Fibroblast of the aortic adventitia (primary cell): ENCODE data around the gene UGT8. TPM values are rescaled to one million over a fixed set of nuclear protein-coding genes. Genes with fewer than 3 reads are reported as not detected.

Source experiments
- DNase-seq: peaks from one replicate; pipeline ENCODE4 v3.0.0-alpha.2; 2010; ENCODE audit warnings: low read depth
- H3K4me3 ChIP-seq: 2 replicates; pipeline ENCODE4 v1.5.1; 2011; ENCODE audit warnings: low read depth, mild to moderate bottlenecking, control low read depth, low read length, moderate library complexity
- total RNA-seq: library from RNA; depleted of rRNA; stranded (reverse); fragments of >200 nt; gene quantifications from 2 replicates; pipeline ENCODE4 v1.2.3, GENCODE V29; 2012; ENCODE audit warnings: low replicate concordance
- TF ChIP-seq, protein P1 (sequence below): IDR thresholded peaks from 2 replicates; pipeline ENCODE4 v1.5.1; 2011; ENCODE audit warnings: mild to moderate bottlenecking, low read length, control low read depth, inconsistent platforms; ENCODE audit not compliant: insufficient read depth

Gene UGT8
- total RNA-seq, 1 donor = 0.27 TPM

DNA sequence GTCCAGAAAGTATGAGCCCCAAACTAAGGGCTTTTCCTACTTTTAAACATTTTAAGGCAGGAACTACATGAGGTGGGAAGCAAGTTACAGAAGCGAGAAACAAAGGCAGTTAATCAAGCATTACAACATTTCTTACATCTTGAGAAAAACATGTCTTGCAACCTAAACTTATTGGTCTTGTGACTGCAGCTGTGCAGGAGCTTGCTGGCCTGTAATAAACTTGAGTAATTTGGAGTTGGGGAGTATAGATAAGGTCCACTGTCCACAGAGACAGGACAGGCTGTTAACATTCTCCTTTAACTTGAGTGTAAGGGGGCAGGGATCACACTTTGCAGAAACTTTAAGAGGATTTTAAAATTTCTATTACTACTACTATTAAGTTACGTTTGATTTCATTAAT lies 2.7 kb upstream of the UGT8 start:
- no peak for DNase-seq
- no peak overlapping the region for H3K4me3 ChIP-seq
- TF ChIP-seq, protein P1, sequence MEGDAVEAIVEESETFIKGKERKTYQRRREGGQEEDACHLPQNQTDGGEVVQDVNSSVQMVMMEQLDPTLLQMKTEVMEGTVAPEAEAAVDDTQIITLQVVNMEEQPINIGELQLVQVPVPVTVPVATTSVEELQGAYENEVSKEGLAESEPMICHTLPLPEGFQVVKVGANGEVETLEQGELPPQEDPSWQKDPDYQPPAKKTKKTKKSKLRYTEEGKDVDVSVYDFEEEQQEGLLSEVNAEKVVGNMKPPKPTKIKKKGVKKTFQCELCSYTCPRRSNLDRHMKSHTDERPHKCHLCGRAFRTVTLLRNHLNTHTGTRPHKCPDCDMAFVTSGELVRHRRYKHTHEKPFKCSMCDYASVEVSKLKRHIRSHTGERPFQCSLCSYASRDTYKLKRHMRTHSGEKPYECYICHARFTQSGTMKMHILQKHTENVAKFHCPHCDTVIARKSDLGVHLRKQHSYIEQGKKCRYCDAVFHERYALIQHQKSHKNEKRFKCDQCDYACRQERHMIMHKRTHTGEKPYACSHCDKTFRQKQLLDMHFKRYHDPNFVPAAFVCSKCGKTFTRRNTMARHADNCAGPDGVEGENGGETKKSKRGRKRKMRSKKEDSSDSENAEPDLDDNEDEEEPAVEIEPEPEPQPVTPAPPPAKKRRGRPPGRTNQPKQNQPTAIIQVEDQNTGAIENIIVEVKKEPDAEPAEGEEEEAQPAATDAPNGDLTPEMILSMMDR = no peak

DNA sequence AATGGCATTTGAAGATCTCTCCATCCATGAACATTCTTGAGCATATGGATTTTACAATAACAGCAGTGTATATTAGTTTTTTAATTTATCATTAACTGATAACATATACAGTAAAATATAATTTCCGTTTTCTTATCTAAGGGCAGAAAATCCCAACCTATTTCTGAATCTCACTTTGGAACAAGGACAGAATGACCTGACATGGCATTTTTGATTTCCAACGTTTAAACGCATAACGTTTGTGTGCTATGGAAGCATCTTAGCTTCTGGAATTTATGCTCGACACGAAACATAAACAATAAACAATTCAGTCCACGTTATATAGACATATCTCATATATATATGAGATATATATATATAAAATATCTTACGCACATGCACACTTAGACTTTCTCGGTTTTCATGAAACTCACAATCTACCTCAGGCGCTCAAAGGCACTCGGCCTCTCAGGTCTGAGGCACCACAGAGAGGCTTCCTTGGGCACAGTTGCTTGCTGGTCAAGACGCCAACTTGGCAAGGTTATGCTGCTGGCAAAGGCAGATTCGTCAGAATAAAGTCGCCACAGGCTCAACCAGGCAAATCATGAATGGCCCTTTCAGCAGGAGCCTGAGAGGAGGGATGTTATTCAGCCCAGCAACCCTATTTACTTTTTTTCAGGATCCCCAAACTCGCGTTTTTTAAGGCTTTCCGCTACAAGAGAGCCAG lies 1.0 kb upstream of the UGT8 start:
- TF ChIP-seq, protein P1 = no peak
- DNase-seq = no peak
- no peak overlapping the region for H3K4me3 ChIP-seq

DNA sequence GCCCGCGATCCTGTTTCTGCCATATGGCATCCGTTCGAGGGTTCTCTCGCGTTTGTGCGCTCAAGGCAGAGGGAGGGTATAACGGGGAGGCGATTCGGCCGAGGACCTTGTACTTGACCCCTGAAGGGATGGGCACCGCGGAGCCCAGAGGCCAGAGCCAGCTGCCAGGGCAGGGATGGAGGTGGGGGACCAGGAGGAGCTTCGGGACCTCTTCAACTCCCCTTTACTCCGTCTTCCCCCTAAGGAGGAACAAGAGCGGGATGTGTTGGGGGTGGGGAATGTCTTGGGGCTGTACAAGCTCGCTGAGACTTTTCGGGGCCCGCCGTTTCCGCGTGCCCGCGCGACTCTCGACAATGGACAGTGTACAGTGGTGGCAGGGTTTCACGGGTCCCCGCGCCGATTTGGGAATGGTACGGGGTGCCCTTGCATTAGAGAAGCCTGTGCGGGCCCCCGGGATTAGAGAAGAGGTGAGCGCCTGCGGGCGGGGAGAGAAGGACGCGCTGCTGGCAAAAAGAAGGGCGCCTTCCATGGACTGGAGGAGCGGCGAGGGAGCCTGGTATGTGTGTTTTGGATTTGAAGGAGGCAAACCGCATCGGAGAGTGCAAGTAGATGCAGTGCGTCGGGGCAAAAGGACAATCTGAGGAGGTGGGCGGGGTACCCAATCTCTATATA lies 760 bp downstream of the UGT8 start:
- TF ChIP-seq, protein P1 = no peak
- DNase-seq = no peak
- H3K4me3 ChIP-seq = no peak overlapping the region

DNA sequence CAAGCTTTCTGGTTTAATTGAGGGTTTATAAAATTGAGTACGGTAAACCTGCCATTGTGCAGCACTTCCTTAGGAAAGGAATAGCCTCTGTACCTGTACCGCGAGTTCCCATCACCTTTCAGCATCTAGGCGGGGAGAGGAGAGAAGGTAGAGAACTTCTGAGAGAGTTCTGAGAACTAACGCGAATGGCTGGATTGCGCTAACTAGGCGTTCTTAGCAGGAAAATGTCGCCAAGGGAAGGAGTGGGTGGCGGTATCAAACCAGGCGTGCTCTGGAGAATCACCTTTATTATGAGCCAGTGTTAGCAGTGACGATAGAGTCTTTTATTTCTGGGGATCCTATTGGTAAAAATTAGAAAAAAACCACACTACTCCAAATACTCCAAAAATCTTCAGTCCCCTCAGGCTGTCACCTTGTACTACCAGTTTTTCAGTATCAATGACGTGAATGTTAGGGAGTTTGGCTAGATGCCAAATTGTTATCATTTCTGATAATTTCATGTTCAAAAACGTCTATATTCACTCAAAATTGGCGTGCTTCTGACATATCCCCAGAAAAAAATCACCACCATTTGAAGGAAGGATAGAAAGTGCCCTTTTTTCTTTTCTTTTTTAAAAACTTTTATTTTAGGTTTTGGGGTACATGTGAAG lies 1.4 kb downstream of the UGT8 start:
- TF ChIP-seq, protein P1 = no peak
- DNase-seq = no peak
- H3K4me3 ChIP-seq = no peak overlapping the region

DNA sequence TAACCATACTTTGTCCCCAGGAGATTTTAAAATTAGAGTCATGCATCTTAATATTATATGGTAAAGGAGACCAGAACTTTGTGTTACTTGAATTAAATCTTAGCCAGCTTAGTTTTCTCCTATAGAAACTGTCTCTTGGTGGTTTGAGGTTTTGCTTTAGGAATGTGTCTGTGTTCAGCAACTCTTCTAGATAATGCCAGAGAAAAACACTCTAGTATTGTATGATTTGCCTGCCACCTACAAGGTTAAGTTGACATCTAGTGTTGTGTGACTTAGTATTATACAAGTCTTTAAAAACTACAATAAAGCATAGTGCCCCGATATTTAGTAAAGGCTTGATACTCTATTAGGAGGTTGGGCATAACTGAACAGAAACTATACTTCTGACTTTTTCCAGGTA lies 2.1 kb downstream of the UGT8 start:
- TF ChIP-seq, protein P1 = no peak
- no peak for DNase-seq
- H3K4me3 ChIP-seq = no peak overlapping the region

DNA sequence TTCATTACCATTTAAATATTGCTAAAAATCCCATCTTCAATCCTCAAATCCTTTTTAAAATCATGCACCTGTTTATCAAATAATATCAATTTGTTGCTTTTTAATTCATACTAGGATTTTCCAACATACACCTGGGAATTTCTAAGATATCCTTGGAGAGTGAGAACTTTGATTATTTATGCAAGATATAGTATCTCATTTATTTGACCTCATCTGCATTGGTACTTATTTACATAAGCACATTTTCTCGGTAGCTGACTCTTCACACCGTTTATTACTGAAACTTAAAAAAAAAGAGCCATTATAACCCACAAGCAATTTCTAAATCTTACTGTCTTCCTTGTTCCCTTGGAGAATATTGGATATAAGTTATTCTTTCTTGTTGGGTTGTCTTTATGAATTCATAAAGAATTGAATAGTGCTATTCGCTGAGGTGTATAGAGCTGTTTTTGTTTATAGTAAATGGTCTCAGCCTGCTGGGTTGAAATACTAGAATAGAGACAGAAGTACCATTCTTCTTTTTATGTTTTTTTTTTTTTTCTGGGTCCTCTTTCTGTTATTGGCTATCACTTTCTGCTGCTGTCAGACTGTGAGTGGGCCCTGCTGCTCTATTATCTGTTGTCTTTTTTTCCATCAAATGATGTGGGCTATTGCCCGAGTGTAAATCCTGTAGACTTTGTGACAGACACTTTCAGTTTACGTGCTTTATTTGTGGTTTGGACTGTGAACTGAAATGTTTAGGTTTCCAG lies 2.9 kb downstream of the UGT8 start:
- TF ChIP-seq, protein P1 = no peak
- H3K4me3 ChIP-seq = no peak overlapping the region
- DNase-seq = no peak
